Fibroblast of pulmonary artery (primary cell): ENCODE measurements around the gene DRD2.

Experiments
- DNase-seq: peaks from one replicate; pipeline ENCODE4 v3.0.0-alpha.2; 2010; ENCODE audit warnings: low read depth
- H3K4me3 ChIP-seq: replicated peaks from 2 replicates; pipeline ENCODE4 v1.5.1; 2011; ENCODE audit warnings: low read depth, mild to moderate bottlenecking, control low read depth, low read length, moderate library complexity
- TF ChIP-seq, protein P1 (sequence below): IDR thresholded peaks from 2 replicates; pipeline ENCODE4 v1.5.1; 2011; ENCODE audit warnings: mild to moderate bottlenecking, control low read depth, low read length, inconsistent platforms; ENCODE audit errors: missing control alignments

The DRD2 gene

GRCh38 chr11:113411536-113411935, 63.7 kb downstream of the DRD2 start:
- TF ChIP-seq, protein P1, sequence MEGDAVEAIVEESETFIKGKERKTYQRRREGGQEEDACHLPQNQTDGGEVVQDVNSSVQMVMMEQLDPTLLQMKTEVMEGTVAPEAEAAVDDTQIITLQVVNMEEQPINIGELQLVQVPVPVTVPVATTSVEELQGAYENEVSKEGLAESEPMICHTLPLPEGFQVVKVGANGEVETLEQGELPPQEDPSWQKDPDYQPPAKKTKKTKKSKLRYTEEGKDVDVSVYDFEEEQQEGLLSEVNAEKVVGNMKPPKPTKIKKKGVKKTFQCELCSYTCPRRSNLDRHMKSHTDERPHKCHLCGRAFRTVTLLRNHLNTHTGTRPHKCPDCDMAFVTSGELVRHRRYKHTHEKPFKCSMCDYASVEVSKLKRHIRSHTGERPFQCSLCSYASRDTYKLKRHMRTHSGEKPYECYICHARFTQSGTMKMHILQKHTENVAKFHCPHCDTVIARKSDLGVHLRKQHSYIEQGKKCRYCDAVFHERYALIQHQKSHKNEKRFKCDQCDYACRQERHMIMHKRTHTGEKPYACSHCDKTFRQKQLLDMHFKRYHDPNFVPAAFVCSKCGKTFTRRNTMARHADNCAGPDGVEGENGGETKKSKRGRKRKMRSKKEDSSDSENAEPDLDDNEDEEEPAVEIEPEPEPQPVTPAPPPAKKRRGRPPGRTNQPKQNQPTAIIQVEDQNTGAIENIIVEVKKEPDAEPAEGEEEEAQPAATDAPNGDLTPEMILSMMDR = no peak
- H3K4me3 ChIP-seq = no peak overlapping the region
- no peak for DNase-seq

GRCh38 chr11:113410414-113411135, 64.6 kb downstream of the DRD2 start:
- TF ChIP-seq, protein P1 = no peak
- H3K4me3 ChIP-seq = no peak overlapping the region
- no peak for DNase-seq

DNA sequence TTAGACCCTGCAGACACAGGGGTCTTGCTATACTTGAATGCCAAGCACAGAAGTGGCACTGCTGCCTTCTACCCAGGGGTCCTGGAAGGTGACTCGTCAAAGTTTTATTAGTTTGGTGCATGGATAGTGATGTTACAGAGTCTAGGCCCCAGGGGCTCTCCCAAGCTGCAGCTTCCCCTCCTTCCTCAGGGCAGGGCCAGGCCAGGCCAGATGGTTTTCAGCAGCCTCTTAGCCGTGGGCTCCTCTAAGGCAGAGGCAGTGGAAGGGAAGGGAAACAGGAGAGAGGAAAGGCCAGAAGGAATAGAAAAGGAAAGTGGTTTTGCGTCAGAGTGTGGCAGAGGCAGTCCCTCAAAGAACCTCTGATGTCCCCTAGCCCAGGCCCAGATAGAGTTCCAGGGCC, 65.7 kb downstream of the DRD2 start:
- DNase-seq = no peak
- H3K4me3 ChIP-seq = no peak overlapping the region
- TF ChIP-seq, protein P1 = no peak

DNA sequence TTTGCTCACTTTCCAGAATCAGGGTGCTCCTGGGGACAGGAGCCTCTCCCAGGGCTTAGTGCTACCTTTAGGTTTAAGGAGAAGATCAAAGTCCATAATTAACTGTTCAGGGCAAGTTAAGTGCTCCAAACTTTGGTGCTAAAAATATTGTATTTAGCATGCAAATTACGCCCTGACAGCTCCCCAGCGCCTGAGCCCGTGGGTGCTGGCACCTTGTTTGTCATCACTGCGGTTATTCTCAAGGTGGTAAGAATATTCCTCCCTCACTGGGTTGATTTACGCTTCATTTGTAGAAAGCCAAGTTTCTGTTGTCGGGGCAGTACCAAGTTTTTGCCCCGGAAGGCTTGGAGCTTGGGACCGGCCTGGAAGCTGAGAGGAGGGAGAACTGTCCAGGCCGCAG, 66.3 kb downstream of the DRD2 start:
- H3K4me3 ChIP-seq = no peak overlapping the region
- no peak for DNase-seq
- TF ChIP-seq, protein P1 = no peak

- TF ChIP-seq, protein P1 = no peak
- no peak overlapping the region for H3K4me3 ChIP-seq
- no peak for DNase-seq
These were observed 67.0 kb downstream of the DRD2 start for GRCh38 chr11:113408206-113408605.

- TF ChIP-seq, protein P1 = no peak
- no peak overlapping the region for H3K4me3 ChIP-seq
- no peak for DNase-seq
These were observed 68.0 kb downstream of the DRD2 start for GRCh38 chr11:113407163-113407562.
